Measurements from ENCODE around the gene TLR1.

The TLR1 gene, protein sequence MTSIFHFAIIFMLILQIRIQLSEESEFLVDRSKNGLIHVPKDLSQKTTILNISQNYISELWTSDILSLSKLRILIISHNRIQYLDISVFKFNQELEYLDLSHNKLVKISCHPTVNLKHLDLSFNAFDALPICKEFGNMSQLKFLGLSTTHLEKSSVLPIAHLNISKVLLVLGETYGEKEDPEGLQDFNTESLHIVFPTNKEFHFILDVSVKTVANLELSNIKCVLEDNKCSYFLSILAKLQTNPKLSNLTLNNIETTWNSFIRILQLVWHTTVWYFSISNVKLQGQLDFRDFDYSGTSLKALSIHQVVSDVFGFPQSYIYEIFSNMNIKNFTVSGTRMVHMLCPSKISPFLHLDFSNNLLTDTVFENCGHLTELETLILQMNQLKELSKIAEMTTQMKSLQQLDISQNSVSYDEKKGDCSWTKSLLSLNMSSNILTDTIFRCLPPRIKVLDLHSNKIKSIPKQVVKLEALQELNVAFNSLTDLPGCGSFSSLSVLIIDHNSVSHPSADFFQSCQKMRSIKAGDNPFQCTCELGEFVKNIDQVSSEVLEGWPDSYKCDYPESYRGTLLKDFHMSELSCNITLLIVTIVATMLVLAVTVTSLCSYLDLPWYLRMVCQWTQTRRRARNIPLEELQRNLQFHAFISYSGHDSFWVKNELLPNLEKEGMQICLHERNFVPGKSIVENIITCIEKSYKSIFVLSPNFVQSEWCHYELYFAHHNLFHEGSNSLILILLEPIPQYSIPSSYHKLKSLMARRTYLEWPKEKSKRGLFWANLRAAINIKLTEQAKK

GRCh38 chr4:38804654-38805295, at the start of gene TLR1:
Gene TLR1, minus strand, starts transcription at chr4:38804791. Its CDS starts 5,960 bp downstream, at chr4:38798831.
- CTCF ChIA-PET = interaction anchor here (0.5 to 3.0 kb wide), 7 partner anchors 10 to 887 kb away, joined by 3 to 17 read pairs (median 4); no protein-coding TSS in a partner anchor
- POLR2A ChIA-PET = no interaction called here
- DNase-seq (ENCODE audit: extremely low spot score) = no peak
- TF ChIP-seq ELF4 (IDR thresholded peaks at IDR 0.05) (no peak), SP1 (IDR thresholded peaks at IDR 0.05) (no peak), L3MBTL2 (conservative IDR thresholded peaks at IDR 0.05) (no peak), BHLHE40 (IDR thresholded peaks at IDR 0.05; ENCODE audit: borderline replicate concordance) (no peak), HDGF (IDR thresholded peaks at IDR 0.05; ENCODE audit: borderline replicate concordance) (no peak), ZNF384 (IDR thresholded peaks at IDR 0.05) (no peak), NFRKB (IDR thresholded peaks at IDR 0.05) (no peak), ARNT (IDR thresholded peaks at IDR 0.05) (no peak), FOXK2 (IDR thresholded peaks at IDR 0.05) (no peak), FOXM1 (IDR thresholded peaks at IDR 0.05; ENCODE audit: borderline replicate concordance) (no peak), LEF1 (IDR thresholded peaks at IDR 0.05; ENCODE audit: borderline replicate concordance) (no peak), SUZ12 (IDR thresholded peaks at IDR 0.05) (no peak), FOXA1 (IDR thresholded peaks at IDR 0.05) (no peak), CTBP1 (IDR thresholded peaks at IDR 0.05; ENCODE audit: borderline replicate concordance) (no peak), TARDBP (IDR thresholded peaks at IDR 0.05) (no peak)
- TF ChIP-seq, protein P1, sequence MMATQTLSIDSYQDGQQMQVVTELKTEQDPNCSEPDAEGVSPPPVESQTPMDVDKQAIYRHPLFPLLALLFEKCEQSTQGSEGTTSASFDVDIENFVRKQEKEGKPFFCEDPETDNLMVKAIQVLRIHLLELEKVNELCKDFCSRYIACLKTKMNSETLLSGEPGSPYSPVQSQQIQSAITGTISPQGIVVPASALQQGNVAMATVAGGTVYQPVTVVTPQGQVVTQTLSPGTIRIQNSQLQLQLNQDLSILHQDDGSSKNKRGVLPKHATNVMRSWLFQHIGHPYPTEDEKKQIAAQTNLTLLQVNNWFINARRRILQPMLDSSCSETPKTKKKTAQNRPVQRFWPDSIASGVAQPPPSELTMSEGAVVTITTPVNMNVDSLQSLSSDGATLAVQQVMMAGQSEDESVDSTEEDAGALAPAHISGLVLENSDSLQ (IDR thresholded peaks at IDR 0.05) = no peak

DNA sequence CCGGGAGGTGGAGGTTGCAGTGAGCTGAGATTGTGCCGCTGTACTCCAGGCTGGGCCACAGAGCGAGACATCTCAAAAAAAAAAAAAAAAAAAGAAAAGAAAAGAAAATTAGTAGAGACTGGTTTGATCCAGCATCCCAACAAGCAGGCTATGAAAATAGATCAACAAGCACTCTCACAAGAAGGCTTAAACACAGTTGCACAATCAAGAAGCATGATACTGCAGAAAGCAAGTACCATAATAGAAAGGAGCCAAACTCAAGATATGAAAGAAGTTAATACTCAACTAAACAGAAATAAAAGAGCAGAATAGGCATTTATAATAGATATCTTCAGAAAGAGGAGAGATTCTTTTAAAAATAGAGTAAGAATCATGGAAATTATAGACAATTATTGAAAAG, 41.4 kb upstream of the TLR1 start:
- no peak for DNase-seq (ENCODE audit: extremely low spot score)
- ChIA-PET POLR2A (no interaction called here), CTCF (no interaction called here)
- TF ChIP-seq ELF4 (IDR thresholded peaks at IDR 0.05) (no peak), BHLHE40 (IDR thresholded peaks at IDR 0.05; ENCODE audit: borderline replicate concordance) (no peak), FOXK2 (IDR thresholded peaks at IDR 0.05) (no peak)

- TF ChIP-seq ARNT (IDR thresholded peaks at IDR 0.05) = no peak
- TF ChIP-seq SUZ12 (IDR thresholded peaks at IDR 0.05) = no peak
- no peak for TF ChIP-seq ZNF384 (IDR thresholded peaks at IDR 0.05)
- no peak for TF ChIP-seq NFRKB (IDR thresholded peaks at IDR 0.05)
- no peak for TF ChIP-seq CTBP1 (IDR thresholded peaks at IDR 0.05; ENCODE audit: borderline replicate concordance)
- no peak for TF ChIP-seq BHLHE40 (IDR thresholded peaks at IDR 0.05; ENCODE audit: borderline replicate concordance)
- no peak for TF ChIP-seq L3MBTL2 (conservative IDR thresholded peaks at IDR 0.05)
- TF ChIP-seq FOXK2 (IDR thresholded peaks at IDR 0.05) = no peak
- TF ChIP-seq FOXA1 (IDR thresholded peaks at IDR 0.05) = no peak
- no peak for TF ChIP-seq LEF1 (IDR thresholded peaks at IDR 0.05; ENCODE audit: borderline replicate concordance)
- TF ChIP-seq ELF4 (IDR thresholded peaks at IDR 0.05) = no peak
- no peak for TF ChIP-seq HDGF (IDR thresholded peaks at IDR 0.05; ENCODE audit: borderline replicate concordance)
- no peak for TF ChIP-seq TARDBP (IDR thresholded peaks at IDR 0.05)
- TF ChIP-seq FOXM1 (IDR thresholded peaks at IDR 0.05; ENCODE audit: borderline replicate concordance) = no peak
- no peak for TF ChIP-seq SP1 (IDR thresholded peaks at IDR 0.05)
- TF ChIP-seq, protein P1 (IDR thresholded peaks at IDR 0.05) = no peak
- POLR2A ChIA-PET = interaction anchor here (1.0 kb wide), 1 partner anchor 226 kb away, joined by 3 read pairs; no protein-coding TSS in a partner anchor
- CTCF ChIA-PET = no interaction called here
- no peak for DNase-seq (ENCODE audit: extremely low spot score)
Measured at GRCh38 chr4:38842994-38843393, 38.4 kb upstream of the TLR1 start.

DNA sequence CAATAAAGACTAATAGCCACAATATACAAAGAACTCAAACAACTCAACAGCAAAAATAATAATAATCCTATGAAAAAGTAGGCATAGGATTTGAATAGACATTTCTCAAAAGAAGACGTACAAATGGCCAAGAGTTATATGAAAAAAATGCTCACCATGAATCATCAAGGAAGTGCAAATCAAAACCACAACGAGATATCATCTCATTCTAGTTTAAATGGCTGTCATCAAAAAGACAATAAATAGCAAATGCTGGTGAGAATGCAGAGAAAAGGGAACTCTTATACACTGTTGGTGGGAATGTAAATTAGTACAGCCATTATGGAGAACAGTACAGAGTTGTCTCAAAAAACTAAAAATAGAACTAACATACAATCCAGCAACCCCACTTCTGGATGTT, 33.3 kb upstream of the TLR1 start:
- ChIA-PET CTCF (no interaction called here), POLR2A (no interaction called here)
- TF ChIP-seq, protein P1 (IDR thresholded peaks at IDR 0.05) = no peak
- no peak for TF ChIP-seq L3MBTL2 (conservative IDR thresholded peaks at IDR 0.05)
- TF ChIP-seq HDGF (IDR thresholded peaks at IDR 0.05; ENCODE audit: borderline replicate concordance) = no peak
- no peak for TF ChIP-seq FOXA1 (IDR thresholded peaks at IDR 0.05)
- TF ChIP-seq FOXM1 (IDR thresholded peaks at IDR 0.05; ENCODE audit: borderline replicate concordance) = no peak
- TF ChIP-seq NFRKB (IDR thresholded peaks at IDR 0.05) = no peak
- TF ChIP-seq ARNT (IDR thresholded peaks at IDR 0.05) = no peak
- TF ChIP-seq LEF1 (IDR thresholded peaks at IDR 0.05; ENCODE audit: borderline replicate concordance) = no peak
- no peak for TF ChIP-seq CTBP1 (IDR thresholded peaks at IDR 0.05; ENCODE audit: borderline replicate concordance)
- TF ChIP-seq SP1 (IDR thresholded peaks at IDR 0.05) = no peak
- no peak for DNase-seq (ENCODE audit: extremely low spot score)

DNA sequence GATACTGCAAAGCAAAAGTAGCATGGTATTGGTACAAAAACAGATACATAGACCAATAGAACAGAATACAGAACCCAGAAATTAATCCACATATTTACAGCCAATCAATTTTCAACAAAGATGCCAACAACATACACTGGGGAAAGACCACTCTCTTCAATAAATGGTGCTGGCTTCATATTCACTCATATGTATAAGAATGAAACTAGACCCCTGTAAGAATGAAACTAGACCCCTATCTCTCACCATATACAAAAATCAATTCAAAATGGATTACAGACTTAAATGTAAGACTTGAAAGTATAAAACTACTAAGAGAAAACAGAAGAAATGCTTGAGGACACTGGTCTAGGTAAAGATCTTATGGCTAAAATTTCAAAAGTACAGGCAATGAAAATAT, 32.7 kb upstream of the TLR1 start:
- CTCF ChIA-PET = no interaction called here
- no peak for DNase-seq (ENCODE audit: extremely low spot score)
- no peak for TF ChIP-seq L3MBTL2 (conservative IDR thresholded peaks at IDR 0.05)
- POLR2A ChIA-PET = no interaction called here
